Liver (tissue), 9 donors: ENCODE data around the gene CELA2A. TPM values are rescaled to one million over a fixed set of nuclear protein-coding genes. Genes with fewer than 3 reads are reported as not detected.

ENCODE experiments used
- DNase-seq: peaks from one replicate; pipeline ENCODE4 v3.0.0-alpha.2; 2017; ENCODE audit warnings: low spot score
- H3K27ac ChIP-seq, 2 donors: one replicate each; pipeline ENCODE4 v1.7.0; 2013; ENCODE audit warnings: inconsistent platforms in 2 of 2, low read length in 2 of 2, control low read depth in 1 of 2, low read depth in 1 of 2, mild to moderate bottlenecking in 1 of 2
- H3K27me3 ChIP-seq, 4 donors: one replicate each; pipeline versions ENCODE4 v1.6.1 to v1.7.0; 2013; ENCODE audit warnings: low read length in 3 of 4, inconsistent platforms in 1 of 4, mild to moderate bottlenecking in 1 of 4, moderate library complexity in 1 of 4; ENCODE audit not compliant: control insufficient read depth in 4 of 4, insufficient read depth in 4 of 4
- H3K36me3 ChIP-seq, 4 donors: one replicate each; pipeline versions ENCODE4 v1.6.1 to v1.7.0; 2013; ENCODE audit warnings: low read length in 3 of 4, mild to moderate bottlenecking in 3 of 4, low read depth in 1 of 4, moderate library complexity in 1 of 4; ENCODE audit not compliant: control insufficient read depth in 4 of 4, insufficient read depth in 3 of 4
- H3K4me1 ChIP-seq, 4 donors: one replicate each; pipeline versions ENCODE4 v1.6.1 to v1.7.0; 2013; ENCODE audit warnings: low read length in 3 of 4, mild to moderate bottlenecking in 3 of 4, moderate library complexity in 1 of 4; ENCODE audit not compliant: control insufficient read depth in 4 of 4, insufficient read depth in 4 of 4
- H3K4me3 ChIP-seq, 3 donors: one replicate each; pipeline versions ENCODE4 v1.6.1 to v1.7.0; 2013; ENCODE audit warnings: low read length in 3 of 3, control low read depth in 1 of 3, low read depth in 1 of 3, mild to moderate bottlenecking in 1 of 3
- H3K9ac ChIP-seq, 2 donors: one replicate each; pipeline ENCODE4 v1.7.0; 2013; ENCODE audit warnings: low read length in 2 of 2, mild to moderate bottlenecking in 2 of 2, moderate library complexity in 2 of 2, control low read depth in 1 of 2, low read depth in 1 of 2
- H3K9me3 ChIP-seq, 4 donors: one replicate each; pipeline versions ENCODE4 v1.6.1 to v1.7.0; 2013; ENCODE audit warnings: low read length in 3 of 4; ENCODE audit not compliant: control insufficient read depth in 4 of 4
- CTCF ChIP-seq: fragments of 150-350 bp; IDR thresholded peaks from 2 replicates; pipeline ENCODE4 v1.5.1; 2017; ENCODE audit warnings: improper control_type of control experiment, low read depth, low read length; ENCODE audit not compliant: missing input control
- EGR1 ChIP-seq, 2 donors: IDR thresholded peaks; 2 replicates each; pipeline ENCODE4 v1.6.1; 2016 to 2018; ENCODE audit warnings: antibody characterized with exemption in 2 of 2, low read depth in 2 of 2
- FOXA2 ChIP-seq: IDR thresholded peaks from 2 replicates; pipeline ENCODE4 v1.6.1; 2016; ENCODE audit warnings: antibody characterized with exemption
- GABPA ChIP-seq, 2 donors: IDR thresholded peaks in 1 of 2; conservative IDR thresholded peaks in 1 of 2; 2 replicates each; pipeline ENCODE4 v1.6.1; 2016; ENCODE audit warnings: antibody characterized with exemption in 2 of 2, mild to moderate bottlenecking in 1 of 2, moderate library complexity in 1 of 2
- HNF4A ChIP-seq, 2 donors: conservative IDR thresholded peaks; 2 replicates each; pipeline ENCODE4 v1.6.1; 2016; ENCODE audit warnings: antibody characterized with exemption in 2 of 2, mild to moderate bottlenecking in 2 of 2
- HNF4G ChIP-seq: IDR thresholded peaks from 2 replicates; pipeline ENCODE4 v1.6.1; 2016; ENCODE audit warnings: antibody characterized with exemption
- NR2F2 ChIP-seq: IDR thresholded peaks from 2 replicates; pipeline ENCODE4 v1.6.1; 2016; ENCODE audit warnings: antibody characterized with exemption
- RAD21 ChIP-seq, 2 donors: IDR thresholded peaks; 2 replicates each; pipeline ENCODE4 v1.6.1; 2016; ENCODE audit warnings: antibody characterized with exemption in 2 of 2, mild to moderate bottlenecking in 2 of 2
- RXRA ChIP-seq, 2 donors: IDR thresholded peaks; 2 replicates each; pipeline ENCODE4 v1.6.1; 2017 to 2018; ENCODE audit warnings: antibody characterized with exemption in 2 of 2, mild to moderate bottlenecking in 1 of 2
- SP1 ChIP-seq: IDR thresholded peaks from 2 replicates; pipeline ENCODE4 v1.6.1; 2018; ENCODE audit warnings: antibody characterized with exemption, mild to moderate bottlenecking
- TAF1 ChIP-seq: conservative IDR thresholded peaks from 2 replicates; pipeline ENCODE4 v1.6.1; 2016; ENCODE audit warnings: antibody characterized with exemption, mild to moderate bottlenecking
- YY1 ChIP-seq: IDR thresholded peaks from 2 replicates; pipeline ENCODE4 v1.6.1; 2016; ENCODE audit warnings: antibody characterized with exemption, mild to moderate bottlenecking
- ZBTB33 ChIP-seq: IDR thresholded peaks from 2 replicates; pipeline ENCODE4 v1.6.1; 2016; ENCODE audit warnings: antibody characterized with exemption
- WGBS: extraction: QIAGEN DNeasy Blood & Tissue Kit; methylation state at CpG from one replicate; pipeline ENCODE4 v1.1.7; 2013; 5-methylcytosine and 5-hydroxymethylcytosine counted together
- polyA plus RNA-seq, 2 donors: library from polyadenylated mRNA; stranded (reverse) in 1 of 2; unstranded in 1 of 2; fragments of 200-250 nt in 1 of 2; fragments of >200 nt in 1 of 2; fragmentation: Nextera tagmentation in 1 of 2; extraction: Ambion mirVana in 1 of 2; gene quantifications; one replicate each; pipeline versions ENCODE4 v1.2.1 to v1.2.3, GENCODE V29; 2013 to 2015
- total RNA-seq, 2 donors: library from RNA; depleted of rRNA; stranded (reverse); fragments of >200 nt; gene quantifications; one replicate each; pipeline ENCODE4 v1.2.3, GENCODE V29; 2014
- TF ChIP-seq, protein P1 (sequence below): IDR thresholded peaks from 2 replicates; pipeline ENCODE4 v1.6.1; 2016; ENCODE audit warnings: antibody characterized with exemption, mild to moderate bottlenecking
- TF ChIP-seq, protein P2 (sequence below): IDR thresholded peaks from 2 replicates; pipeline ENCODE4 v1.6.1; 2016; ENCODE audit warnings: antibody characterized with exemption
- TF ChIP-seq, protein P3 (sequence below): IDR thresholded peaks from 2 replicates; pipeline ENCODE4 v1.6.1; 2016; ENCODE audit warnings: antibody characterized with exemption
- donor health status: healthy.
- donor health status: healthy.
- donor health status: healthy.
- donor health status: healthy.
- donor health status: healthy.

CELA2A gene
- total and polyA plus RNA-seq, 4 donors: not detected

GRCh38 chr1:15459771-15460707, 3.5 kb downstream of the CELA2A start:
- no peak overlapping the region for H3K9ac ChIP-seq
- H3K4me3 ChIP-seq: no peak overlapping the region
- TF ChIP-seq GABPA (IDR thresholded peaks at IDR 0.05 in 1 of 2, conservative IDR thresholded peaks at IDR 0.05 in 1 of 2) (no peak), RXRA (IDR thresholded peaks at IDR 0.05) (no peak), FOXA2 (no peak), HNF4A (conservative IDR thresholded peaks at IDR 0.05) (no peak), TAF1 (no peak), CTCF (no peak), ZBTB33 (no peak), RAD21 (IDR thresholded peaks at IDR 0.05) (no peak), HNF4G (no peak), NR2F2 (no peak), EGR1 (IDR thresholded peaks at IDR 0.05; ENCODE audit: low read depth in 2 of 2) (no peak), YY1 (no peak), SP1 (no peak)
- TF ChIP-seq, protein P1, sequence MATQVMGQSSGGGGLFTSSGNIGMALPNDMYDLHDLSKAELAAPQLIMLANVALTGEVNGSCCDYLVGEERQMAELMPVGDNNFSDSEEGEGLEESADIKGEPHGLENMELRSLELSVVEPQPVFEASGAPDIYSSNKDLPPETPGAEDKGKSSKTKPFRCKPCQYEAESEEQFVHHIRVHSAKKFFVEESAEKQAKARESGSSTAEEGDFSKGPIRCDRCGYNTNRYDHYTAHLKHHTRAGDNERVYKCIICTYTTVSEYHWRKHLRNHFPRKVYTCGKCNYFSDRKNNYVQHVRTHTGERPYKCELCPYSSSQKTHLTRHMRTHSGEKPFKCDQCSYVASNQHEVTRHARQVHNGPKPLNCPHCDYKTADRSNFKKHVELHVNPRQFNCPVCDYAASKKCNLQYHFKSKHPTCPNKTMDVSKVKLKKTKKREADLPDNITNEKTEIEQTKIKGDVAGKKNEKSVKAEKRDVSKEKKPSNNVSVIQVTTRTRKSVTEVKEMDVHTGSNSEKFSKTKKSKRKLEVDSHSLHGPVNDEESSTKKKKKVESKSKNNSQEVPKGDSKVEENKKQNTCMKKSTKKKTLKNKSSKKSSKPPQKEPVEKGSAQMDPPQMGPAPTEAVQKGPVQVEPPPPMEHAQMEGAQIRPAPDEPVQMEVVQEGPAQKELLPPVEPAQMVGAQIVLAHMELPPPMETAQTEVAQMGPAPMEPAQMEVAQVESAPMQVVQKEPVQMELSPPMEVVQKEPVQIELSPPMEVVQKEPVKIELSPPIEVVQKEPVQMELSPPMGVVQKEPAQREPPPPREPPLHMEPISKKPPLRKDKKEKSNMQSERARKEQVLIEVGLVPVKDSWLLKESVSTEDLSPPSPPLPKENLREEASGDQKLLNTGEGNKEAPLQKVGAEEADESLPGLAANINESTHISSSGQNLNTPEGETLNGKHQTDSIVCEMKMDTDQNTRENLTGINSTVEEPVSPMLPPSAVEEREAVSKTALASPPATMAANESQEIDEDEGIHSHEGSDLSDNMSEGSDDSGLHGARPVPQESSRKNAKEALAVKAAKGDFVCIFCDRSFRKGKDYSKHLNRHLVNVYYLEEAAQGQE: no peak
- TF ChIP-seq, protein P2, sequence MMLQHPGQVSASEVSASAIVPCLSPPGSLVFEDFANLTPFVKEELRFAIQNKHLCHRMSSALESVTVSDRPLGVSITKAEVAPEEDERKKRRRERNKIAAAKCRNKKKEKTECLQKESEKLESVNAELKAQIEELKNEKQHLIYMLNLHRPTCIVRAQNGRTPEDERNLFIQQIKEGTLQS: no peak
- TF ChIP-seq, protein P3, sequence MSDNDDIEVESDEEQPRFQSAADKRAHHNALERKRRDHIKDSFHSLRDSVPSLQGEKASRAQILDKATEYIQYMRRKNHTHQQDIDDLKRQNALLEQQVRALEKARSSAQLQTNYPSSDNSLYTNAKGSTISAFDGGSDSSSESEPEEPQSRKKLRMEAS: no peak
- no peaks in the 10 kb centered on the region for H3K36me3 ChIP-seq
- H3K9me3 ChIP-seq: no peaks in the 10 kb centered on the region
- H3K4me1 ChIP-seq: no peaks in the 10 kb centered on the region
- no peak for DNase-seq
- H3K27me3 ChIP-seq: no peaks in the 10 kb centered on the region
- 69% methylated on average over 10 of the region's 10 CpGs for WGBS
- no peak overlapping the region for H3K27ac ChIP-seq
